Measurements from ENCODE around the gene HPS6.
"Not testable (repeated sequence)": the region's sequence is repeated elsewhere in the genome, so short reads cannot be mapped to it uniquely, and the experiment has no call there.

Gene HPS6

GRCh38 chr10:102064868-102065560, at the start of gene HPS6:
HPS6 (plus strand) TSS chr10:102065349; CDS start chr10:102065475, 126 bp downstream.
- DNase-seq: peak; percentile 50 to 80 (median 70)

GRCh38 chr10:102016416-102016815, 48.7 kb upstream of the HPS6 start:
- DNase-seq: no peak

GRCh38 chr10:102017295-102017694, 47.9 kb upstream of the HPS6 start:
- DNase-seq: no peak

GRCh38 chr10:102020938-102021337, 44.2 kb upstream of the HPS6 start:
- no peak for DNase-seq

GRCh38 chr10:102024799-102025198, 40.4 kb upstream of the HPS6 start:
- DNase-seq: no peak

- no peak for DNase-seq
Measured at GRCh38 chr10:102027261-102027660, 37.9 kb upstream of the HPS6 start.

- DNase-seq: no peak
Measured at GRCh38 chr10:102033787-102034186, 31.4 kb upstream of the HPS6 start.

- not testable (repeated sequence) for DNase-seq
Measured at GRCh38 chr10:102035807-102036206, 29.3 kb upstream of the HPS6 start.

GRCh38 chr10:102038410-102038809, 26.7 kb upstream of the HPS6 start:
- no peak for DNase-seq

- DNase-seq: no peak
Measured at GRCh38 chr10:102040305-102041050, 24.7 kb upstream of the HPS6 start.

- no peak for DNase-seq
Measured at GRCh38 chr10:102045292-102045691, 19.9 kb upstream of the HPS6 start.

- no peak for DNase-seq
Measured at GRCh38 chr10:102046095-102046494, 19.1 kb upstream of the HPS6 start.

- not testable (repeated sequence) for DNase-seq
Measured at GRCh38 chr10:102054881-102055646, 10.1 kb upstream of the HPS6 start.

GRCh38 chr10:102055647-102056419, 9.3 kb upstream of the HPS6 start, which contains the start of gene ARMH3:
ARMH3 (minus strand) TSS chr10:102056173; CDS start chr10:102040114, 16,059 bp downstream.
- peak; percentile 55 to 81 (median 66) for DNase-seq

GRCh38 chr10:102059987-102060386, 5.2 kb upstream of the HPS6 start:
- DNase-seq: no peak

- no peak for DNase-seq
Measured at GRCh38 chr10:102064503-102064867, 664 bp upstream of the HPS6 start.

- DNase-seq: peak in 1 of 4 experiments; percentile 37
Measured at GRCh38 chr10:102065561-102066398, 631 bp downstream of the HPS6 start.

- no peak for DNase-seq
Measured at GRCh38 chr10:102066399-102067088, 1.4 kb downstream of the HPS6 start.

- no peak for DNase-seq
Measured at GRCh38 chr10:102067091-102067916, 2.2 kb downstream of the HPS6 start.

GRCh38 chr10:102068216-102068615, 3.1 kb downstream of the HPS6 start:
- no peak for DNase-seq

Measured in activated naive CD4-positive, alpha-beta T cell (primary cell).